WTC11 (cell line): ENCODE results near the gene TSKU.
"Not testable (repeated sequence)": the region's sequence is repeated elsewhere in the genome, so short reads cannot be mapped to it uniquely, and the experiment has no call there.

Source experiments
- NR2C2 ChIP-seq: sonication (generic); formaldehyde crosslinking; IDR thresholded peaks from 2 replicates; pipeline ENCODE4 v1.8.0; 2022; ENCODE audit warnings: mild to moderate bottlenecking, missing genetic modification reagents
- NR3C1 ChIP-seq: sonication (generic); formaldehyde crosslinking; conservative IDR thresholded peaks from 2 replicates; pipeline ENCODE4 v1.8.1; 2023; ENCODE audit warnings: low read depth, mild to moderate bottlenecking, missing genetic modification reagents
- SMAD3 ChIP-seq: sonication (generic); formaldehyde crosslinking; IDR thresholded peaks from 2 replicates; pipeline ENCODE4 v1.8.0; 2022; ENCODE audit warnings: missing genetic modification reagents, mild to moderate bottlenecking, borderline replicate concordance
- TEAD1 ChIP-seq: sonication (generic); formaldehyde crosslinking; IDR thresholded peaks from 2 replicates; pipeline ENCODE4 v1.8.0; 2022; ENCODE audit warnings: mild to moderate bottlenecking, missing genetic modification reagents
- TP53 ChIP-seq: sonication (generic); formaldehyde crosslinking; IDR thresholded peaks from 2 replicates; pipeline ENCODE4 v1.8.1; 2023; ENCODE audit warnings: mild to moderate bottlenecking, missing genetic modification reagents
- ZNF232 ChIP-seq: sonication (generic); formaldehyde crosslinking; IDR thresholded peaks from 2 replicates; pipeline ENCODE4 v1.8.0; 2022; ENCODE audit warnings: mild to moderate bottlenecking, missing genetic modification reagents
- TF ChIP-seq, protein P1 (sequence below): sonication (generic); formaldehyde crosslinking; IDR thresholded peaks from 2 replicates; pipeline ENCODE4 v1.8.1; 2022; ENCODE audit warnings: missing genetic modification reagents, borderline replicate concordance
- TF ChIP-seq, protein P2 (sequence below): fragments of 200-600 bp; IDR thresholded peaks from 2 replicates; pipeline ENCODE4 v1.8.0; 2022; ENCODE audit warnings: antibody characterized with exemption

DNA sequence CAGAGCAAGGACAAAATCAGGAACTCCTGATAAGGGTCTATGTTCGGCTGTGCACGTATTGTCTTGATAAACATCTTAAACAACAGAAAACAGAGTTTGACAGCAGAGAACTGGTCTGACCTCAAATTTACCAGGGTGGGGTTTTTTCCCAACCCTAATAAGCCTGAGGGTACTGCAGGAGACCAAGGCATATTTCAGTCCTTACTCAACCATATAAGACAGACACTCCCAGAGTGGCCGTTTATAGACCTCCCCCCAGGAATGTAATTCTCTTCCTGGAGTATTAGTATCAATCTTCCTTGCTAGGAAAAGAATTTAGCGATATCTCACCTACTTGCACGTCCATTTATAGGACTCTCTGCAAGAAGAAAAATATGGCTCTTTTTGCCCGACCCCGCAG, 32.5 kb downstream of the TSKU start:
- TF ChIP-seq, protein P1, sequence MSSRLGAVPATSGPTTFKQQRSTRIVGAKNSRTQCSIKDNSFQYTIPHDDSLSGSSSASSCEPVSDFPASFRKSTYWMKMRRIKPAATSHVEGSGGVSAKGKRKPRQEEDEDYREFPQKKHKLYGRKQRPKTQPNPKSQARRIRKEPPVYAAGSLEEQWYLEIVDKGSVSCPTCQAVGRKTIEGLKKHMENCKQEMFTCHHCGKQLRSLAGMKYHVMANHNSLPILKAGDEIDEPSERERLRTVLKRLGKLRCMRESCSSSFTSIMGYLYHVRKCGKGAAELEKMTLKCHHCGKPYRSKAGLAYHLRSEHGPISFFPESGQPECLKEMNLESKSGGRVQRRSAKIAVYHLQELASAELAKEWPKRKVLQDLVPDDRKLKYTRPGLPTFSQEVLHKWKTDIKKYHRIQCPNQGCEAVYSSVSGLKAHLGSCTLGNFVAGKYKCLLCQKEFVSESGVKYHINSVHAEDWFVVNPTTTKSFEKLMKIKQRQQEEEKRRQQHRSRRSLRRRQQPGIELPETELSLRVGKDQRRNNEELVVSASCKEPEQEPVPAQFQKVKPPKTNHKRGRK = not testable (repeated sequence)
- TF ChIP-seq, protein P2, sequence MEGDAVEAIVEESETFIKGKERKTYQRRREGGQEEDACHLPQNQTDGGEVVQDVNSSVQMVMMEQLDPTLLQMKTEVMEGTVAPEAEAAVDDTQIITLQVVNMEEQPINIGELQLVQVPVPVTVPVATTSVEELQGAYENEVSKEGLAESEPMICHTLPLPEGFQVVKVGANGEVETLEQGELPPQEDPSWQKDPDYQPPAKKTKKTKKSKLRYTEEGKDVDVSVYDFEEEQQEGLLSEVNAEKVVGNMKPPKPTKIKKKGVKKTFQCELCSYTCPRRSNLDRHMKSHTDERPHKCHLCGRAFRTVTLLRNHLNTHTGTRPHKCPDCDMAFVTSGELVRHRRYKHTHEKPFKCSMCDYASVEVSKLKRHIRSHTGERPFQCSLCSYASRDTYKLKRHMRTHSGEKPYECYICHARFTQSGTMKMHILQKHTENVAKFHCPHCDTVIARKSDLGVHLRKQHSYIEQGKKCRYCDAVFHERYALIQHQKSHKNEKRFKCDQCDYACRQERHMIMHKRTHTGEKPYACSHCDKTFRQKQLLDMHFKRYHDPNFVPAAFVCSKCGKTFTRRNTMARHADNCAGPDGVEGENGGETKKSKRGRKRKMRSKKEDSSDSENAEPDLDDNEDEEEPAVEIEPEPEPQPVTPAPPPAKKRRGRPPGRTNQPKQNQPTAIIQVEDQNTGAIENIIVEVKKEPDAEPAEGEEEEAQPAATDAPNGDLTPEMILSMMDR = not testable (repeated sequence)
- TF ChIP-seq SMAD3 (CRISPR knock-in tag); ZNF232; NR2C2 (CRISPR knock-in tag); TP53 (CRISPR knock-in tag); TEAD1 (CRISPR knock-in tag); NR3C1: not testable (repeated sequence)
